ENCODE results near the gene ZPLD1. TPM values are rescaled to one million over a fixed set of nuclear protein-coding genes. Genes with fewer than 3 reads are reported as not detected.

Gene ZPLD1
- total RNA-seq, 2 experiments from 2014 or later: not detected

GRCh38 chr3:102514241-102514640, 79.4 kb downstream of the ZPLD1 start:
- no peaks in the 10 kb centered on the region for H3K36me3 Mint-ChIP-seq (ENCODE audit: low read depth)
- no peak overlapping the region for H3K27ac Mint-ChIP-seq
- peaks cover 4% of the 10 kb centered on the region for H3K27me3 Mint-ChIP-seq
- intact Hi-C loops (cut with micrococcal nuclease): no loop called here
- H3K4me3 Mint-ChIP-seq: no peak overlapping the region
- ATAC-seq (no peak), DNase-seq (no peak)
- CTCF ChIA-PET: no interaction called here
- H3K9me3 Mint-ChIP-seq: no peaks in the 10 kb centered on the region
- no peaks in the 10 kb centered on the region for H3K4me1 Mint-ChIP-seq (ENCODE audit: low read depth)
- TF ChIP-seq CTCF (IDR thresholded peaks at IDR 0.05): no peak
- POLR2A ChIA-PET: no interaction called here

GRCh38 chr3:102521246-102521645, 86.4 kb downstream of the ZPLD1 start:
- Mint-ChIP-seq H3K27me3 (peaks cover 12% of the 10 kb centered on the region), H3K4me3 (no peak overlapping the region), H3K9me3 (no peaks in the 10 kb centered on the region), H3K27ac (no peak overlapping the region), H3K4me1 (ENCODE audit: low read depth) (no peaks in the 10 kb centered on the region), H3K36me3 (ENCODE audit: low read depth) (no peaks in the 10 kb centered on the region)
- ChIA-PET POLR2A (no interaction called here), CTCF (interaction anchor here (1.0 kb wide), 1 partner anchor 292 kb away, joined by 3 read pairs; no protein-coding TSS in a partner anchor)
- no peak for DNase-seq
- ATAC-seq: no peak
- no peak for TF ChIP-seq CTCF (IDR thresholded peaks at IDR 0.05)
- intact Hi-C loops (cut with micrococcal nuclease): no loop called here

- Mint-ChIP-seq H3K9me3 (no peaks in the 10 kb centered on the region), H3K27me3 (peaks cover 9% of the 10 kb centered on the region), H3K27ac (no peak overlapping the region), H3K36me3 (ENCODE audit: low read depth) (no peaks in the 10 kb centered on the region), H3K4me1 (ENCODE audit: low read depth) (no peaks in the 10 kb centered on the region), H3K4me3 (no peak overlapping the region)
- intact Hi-C loops (cut with micrococcal nuclease): no loop called here
- ChIA-PET CTCF (interaction anchor here (1.5 to 3.2 kb wide), 3 partner anchors 11 to 716 kb away, joined by 3 to 23 read pairs (median 17); no protein-coding TSS in a partner anchor), POLR2A (no interaction called here)
- ATAC-seq (no peak), DNase-seq (no peak)
- TF ChIP-seq CTCF (IDR thresholded peaks at IDR 0.05): no peak
Measured at GRCh38 chr3:102525624-102526023, 90.8 kb downstream of the ZPLD1 start.

GRCh38 chr3:102526865-102527264, 92.0 kb downstream of the ZPLD1 start:
- POLR2A ChIA-PET: no interaction called here
- CTCF ChIA-PET: interaction anchor here (2.5 to 3.2 kb wide), 3 partner anchors 10 to 298 kb away, joined by 6 to 23 read pairs (median 17); no protein-coding TSS in a partner anchor
- intact Hi-C loops (cut with micrococcal nuclease): no loop called here
- no peak for TF ChIP-seq CTCF (IDR thresholded peaks at IDR 0.05)
- Mint-ChIP-seq H3K36me3 (ENCODE audit: low read depth) (no peaks in the 10 kb centered on the region), H3K4me3 (no peak overlapping the region), H3K27me3 (peaks cover 5% of the 10 kb centered on the region), H3K4me1 (ENCODE audit: low read depth) (no peaks in the 10 kb centered on the region), H3K27ac (no peak overlapping the region), H3K9me3 (no peaks in the 10 kb centered on the region)
- ATAC-seq (no peak), DNase-seq (no peak)

GRCh38 chr3:102528727-102529126, 93.9 kb downstream of the ZPLD1 start:
- no peaks in the 10 kb centered on the region for H3K9me3 Mint-ChIP-seq
- TF ChIP-seq CTCF (IDR thresholded peaks at IDR 0.05): no peak
- no peak for ATAC-seq
- no peak overlapping the region for H3K4me3 Mint-ChIP-seq
- H3K27me3 Mint-ChIP-seq: peaks cover 3% of the 10 kb centered on the region
- intact Hi-C loops (cut with micrococcal nuclease): no loop called here
- no peak for DNase-seq
- H3K4me1 Mint-ChIP-seq (ENCODE audit: low read depth): no peaks in the 10 kb centered on the region
- no peak overlapping the region for H3K27ac Mint-ChIP-seq
- no peaks in the 10 kb centered on the region for H3K36me3 Mint-ChIP-seq (ENCODE audit: low read depth)
- CTCF ChIA-PET: interaction anchor here (0.9 to 3.2 kb wide), 4 partner anchors 8 to 726 kb away, joined by 3 to 17 read pairs (median 6); no protein-coding TSS in a partner anchor
- POLR2A ChIA-PET: no interaction called here

Measured in activated CD8-positive, alpha-beta T cell treated with anti-CD3 and anti-CD28 coated beads for 36 hours (primary cell).